Karpas-422 (cell line): ENCODE measurements around the gene FMNL2. TPM values are rescaled to one million over a fixed set of nuclear protein-coding genes. Genes with fewer than 3 reads are reported as not detected.

Experiments used
- DNase-seq: peaks from one replicate; pipeline ENCODE4 v3.0.0-alpha.2; 2015
- H2AFZ ChIP-seq: fragments of 200-600 bp; sonication (generic); 2 replicates; pipeline ENCODE4 v1.6.1; 2014; ENCODE audit warnings: antibody characterized with exemption, low read length, mixed read lengths
- H3K27ac ChIP-seq: fragments of 200-600 bp; sonication (generic); 2 replicates; pipeline ENCODE4 v1.5.1; 2014; ENCODE audit warnings: mild to moderate bottlenecking, low read length, moderate library complexity
- H3K27me3 ChIP-seq: fragments of 200-600 bp; sonication (generic); 2 replicates; pipeline ENCODE4 v1.6.1; 2014; ENCODE audit warnings: low read length, mixed read lengths
- H3K36me3 ChIP-seq: fragments of 200-600 bp; sonication (generic); 2 replicates; pipeline ENCODE4 v1.6.1; 2014; ENCODE audit warnings: low read length, mixed read lengths; ENCODE audit not compliant: insufficient read depth
- H3K4me1 ChIP-seq: fragments of 200-600 bp; sonication (generic); 2 replicates; pipeline ENCODE4 v1.6.1; 2014; ENCODE audit warnings: mild to moderate bottlenecking, low read length, mixed read lengths
- H3K4me2 ChIP-seq: fragments of 200-600 bp; sonication (generic); 2 replicates; pipeline ENCODE4 v1.6.1; 2014; ENCODE audit warnings: low read length, low read depth, mild to moderate bottlenecking; ENCODE audit not compliant: poor library complexity, severe bottlenecking
- H3K4me3 ChIP-seq: fragments of 200-600 bp; sonication (generic); 2 replicates; pipeline ENCODE4 v1.5.1; 2014; ENCODE audit warnings: mild to moderate bottlenecking, antibody characterized with exemption, low read length, mixed read lengths
- H3K79me2 ChIP-seq: fragments of 200-600 bp; sonication (generic); 2 replicates; pipeline ENCODE4 v1.6.1; 2014; ENCODE audit warnings: mild to moderate bottlenecking, low read length, mixed read lengths
- H3K9ac ChIP-seq: fragments of 200-600 bp; sonication (generic); 2 replicates; pipeline ENCODE4 v1.6.0; 2014; ENCODE audit warnings: low read length
- H3K9me2 ChIP-seq: fragments of 200-600 bp; sonication (generic), shearing (Covaris generic); replicated peaks from 2 replicates; pipeline ENCODE4 v1.6.0; 2014; ENCODE audit warnings: mild to moderate bottlenecking, low read length, moderate library complexity; ENCODE audit not compliant: insufficient read depth
- H3K9me3 ChIP-seq: fragments of 300-700, 200-600 bp; sonication (generic); 2 replicates; pipeline ENCODE4 v1.6.1; 2014; ENCODE audit warnings: low read length, mixed read lengths
- H4K20me1 ChIP-seq: fragments of 200-600 bp; sonication (generic); 2 replicates; pipeline ENCODE4 v1.6.1; 2014; ENCODE audit warnings: mild to moderate bottlenecking, antibody characterized with exemption, low read length, low read depth; ENCODE audit not compliant: insufficient read depth
- total RNA-seq: library from RNA; depleted of rRNA; stranded (reverse); fragments of >200 nt; shearing (Covaris generic); gene quantifications from 2 replicates; pipeline ENCODE4 v1.2.3, GENCODE V29; 2014; ENCODE audit warnings: low replicate concordance

The FMNL2 gene
- total RNA-seq, 1 experiment from 2014 or later: 3.2 TPM

DNA sequence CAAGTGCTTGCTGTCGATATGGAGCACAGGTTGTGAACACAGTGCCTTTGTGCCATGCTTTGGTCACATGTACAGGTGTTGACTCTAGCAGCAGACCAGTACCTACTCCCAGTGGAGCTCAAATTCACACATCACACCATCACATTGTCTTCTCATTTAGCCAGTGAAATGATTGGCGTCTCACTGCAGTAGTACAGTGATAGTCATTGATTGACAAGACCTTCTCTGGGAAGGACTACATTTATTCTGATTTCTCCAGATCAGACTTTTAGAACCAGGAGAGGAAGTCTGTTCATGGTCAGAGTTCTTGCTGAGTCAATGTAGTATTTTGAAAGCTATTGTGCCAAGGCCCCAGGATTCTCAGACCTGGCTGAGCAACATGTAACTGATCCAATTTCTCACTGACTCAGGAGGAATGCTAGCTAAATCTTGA, 75.2 kb downstream of the FMNL2 start:
- Histone ChIP-seq H3K4me3 (no peak overlapping the region), H3K27ac (no peak overlapping the region), H4K20me1 (no peaks in the 10 kb centered on the region), H3K4me1 (peaks cover 3% of the 10 kb centered on the region; the same call in 1 of the 2 replicates), H3K79me2 (no peaks in the 10 kb centered on the region), H3K36me3 (no peaks in the 10 kb centered on the region), H3K9ac (no peak overlapping the region), H3K27me3 (no peaks in the 10 kb centered on the region), H3K9me2 (no peaks in the 10 kb centered on the region), H2AFZ (no peak overlapping the region), H3K4me2 (no peak overlapping the region), H3K9me3 (no peaks in the 10 kb centered on the region)
- no peak for DNase-seq

DNA sequence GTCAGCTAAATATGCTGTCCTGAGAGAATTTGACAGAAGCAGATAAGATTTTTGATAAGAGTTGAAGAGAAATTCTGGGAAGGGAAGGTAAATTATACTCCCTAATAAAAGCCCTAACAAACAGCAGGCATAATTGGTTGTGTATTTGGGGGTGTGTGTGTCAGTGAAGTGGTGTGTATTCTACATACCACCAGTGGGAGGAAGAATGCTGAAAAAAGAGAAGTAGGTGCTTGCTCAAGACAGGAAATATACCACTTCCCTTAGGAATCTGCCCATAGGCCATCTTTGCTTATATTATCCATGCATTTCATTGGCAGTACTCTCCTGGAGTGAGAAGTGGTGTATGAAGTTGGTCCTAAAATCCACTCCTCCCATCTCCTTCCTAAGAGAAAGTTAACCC, 76.2 kb downstream of the FMNL2 start:
- Histone ChIP-seq H3K9me3 (no peaks in the 10 kb centered on the region), H3K4me2 (no peak overlapping the region), H4K20me1 (no peaks in the 10 kb centered on the region), H3K79me2 (no peaks in the 10 kb centered on the region), H3K9me2 (no peaks in the 10 kb centered on the region), H2AFZ (no peak overlapping the region), H3K27ac (no peak overlapping the region), H3K4me1 (peaks cover 3% of the 10 kb centered on the region; the same call in 1 of the 2 replicates), H3K27me3 (no peaks in the 10 kb centered on the region), H3K4me3 (no peak overlapping the region), H3K36me3 (no peaks in the 10 kb centered on the region), H3K9ac (no peak overlapping the region)
- DNase-seq: no peak

DNA sequence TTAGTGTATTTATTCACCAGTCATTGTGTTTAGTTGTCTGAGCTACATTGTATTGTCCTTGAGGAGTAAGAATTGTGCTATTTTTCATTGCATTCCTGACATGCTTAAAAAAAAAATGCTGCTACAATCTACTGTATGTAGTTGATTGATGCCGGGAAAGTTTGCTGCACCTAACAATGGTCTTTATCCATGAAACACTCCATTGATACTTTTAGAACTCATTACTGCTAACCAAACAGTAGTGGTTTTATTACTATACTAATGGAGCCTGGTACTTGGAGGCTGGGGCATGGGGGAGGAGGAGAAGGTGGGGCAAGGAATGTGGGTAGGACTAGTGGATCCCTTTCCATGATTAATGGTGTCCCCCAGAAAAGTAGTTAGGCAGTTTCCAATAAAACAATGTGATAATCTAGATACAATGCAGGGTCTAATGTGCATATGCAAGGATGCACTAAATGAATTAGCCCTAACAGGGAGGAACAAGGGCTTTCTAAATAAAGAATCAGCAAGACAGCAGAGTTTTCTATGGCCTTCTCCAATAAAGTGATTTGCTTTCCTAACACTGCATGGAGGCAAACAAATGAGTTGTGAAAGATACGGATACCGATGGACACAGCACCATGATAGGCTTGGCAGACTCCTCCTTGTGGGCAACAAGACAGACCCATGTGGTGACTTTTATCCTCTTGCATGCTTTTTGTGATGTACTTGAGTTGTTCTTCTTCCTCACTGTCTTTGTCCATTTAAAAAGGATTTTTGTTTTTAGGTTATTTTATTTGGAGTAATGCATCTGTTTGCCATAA, 78.5 kb downstream of the FMNL2 start:
- Histone ChIP-seq H3K36me3 (no peaks in the 10 kb centered on the region), H3K27ac (no peak overlapping the region), H3K9me3 (no peaks in the 10 kb centered on the region), H3K4me3 (no peak overlapping the region), H4K20me1 (no peaks in the 10 kb centered on the region), H3K27me3 (no peaks in the 10 kb centered on the region), H3K4me2 (no peak overlapping the region), H3K79me2 (no peaks in the 10 kb centered on the region), H3K9me2 (no peaks in the 10 kb centered on the region), H2AFZ (no peak overlapping the region), H3K9ac (no peak overlapping the region), H3K4me1 (no peaks in the 10 kb centered on the region)
- DNase-seq: no peak

DNA sequence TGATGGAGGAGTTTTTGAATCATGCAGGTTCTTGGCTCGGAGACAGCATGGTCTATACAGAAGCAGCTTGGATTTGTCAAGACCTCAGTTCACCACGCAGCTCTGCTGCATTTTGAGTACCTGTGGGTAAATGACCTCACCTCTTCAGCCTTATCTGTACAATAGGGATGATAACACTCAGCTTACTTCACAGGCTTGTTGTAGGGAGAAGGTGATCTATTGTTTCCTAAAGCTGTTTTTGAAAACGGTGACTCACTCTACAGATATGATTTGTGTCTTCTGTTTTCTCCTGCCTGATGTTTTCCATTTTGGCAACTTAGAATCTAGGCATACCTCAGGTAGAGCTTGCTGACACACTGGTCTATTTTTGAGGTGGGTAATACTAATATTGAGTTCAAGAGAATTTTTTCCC, 80.3 kb downstream of the FMNL2 start:
- Histone ChIP-seq H3K9me3 (no peaks in the 10 kb centered on the region), H3K4me2 (no peak overlapping the region)

DNA sequence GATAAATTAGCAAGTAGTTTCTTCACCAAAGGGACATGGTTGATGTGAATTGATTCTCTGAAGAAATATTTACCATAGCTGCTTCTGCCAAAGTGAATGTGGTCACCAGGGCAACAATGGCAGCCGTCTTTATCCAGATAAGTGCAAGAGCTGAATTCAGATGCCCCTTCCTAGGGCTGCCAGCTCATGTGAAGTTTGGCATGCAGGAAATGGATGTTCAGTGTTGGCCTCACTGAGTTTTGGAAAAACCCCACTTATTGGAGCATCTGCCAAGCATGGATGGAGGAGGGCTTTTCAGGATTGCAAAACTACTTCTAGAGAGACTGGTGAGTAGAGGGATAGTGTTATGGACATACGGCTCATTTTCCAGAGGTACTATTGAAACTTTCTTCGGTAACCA, 80.8 kb downstream of the FMNL2 start:
- Histone ChIP-seq H3K9me3 (no peaks in the 10 kb centered on the region), H3K4me1 (no peaks in the 10 kb centered on the region), H3K4me2 (no peak overlapping the region), H3K36me3 (no peaks in the 10 kb centered on the region), H3K27me3 (no peaks in the 10 kb centered on the region), H3K4me3 (no peak overlapping the region), H3K27ac (no peak overlapping the region), H2AFZ (no peak overlapping the region), H4K20me1 (no peaks in the 10 kb centered on the region), H3K79me2 (no peaks in the 10 kb centered on the region), H3K9ac (no peak overlapping the region), H3K9me2 (no peaks in the 10 kb centered on the region)
- no peak for DNase-seq

More for the DNA sequence above, 80.3 kb downstream of the FMNL2 start:
- H3K9ac ChIP-seq: no peak overlapping the region
- H3K4me3 ChIP-seq: no peak overlapping the region
- H3K79me2 ChIP-seq: no peaks in the 10 kb centered on the region
- H3K36me3 ChIP-seq: no peaks in the 10 kb centered on the region
- H2AFZ ChIP-seq: no peak overlapping the region
- no peak for DNase-seq
- H3K4me1 ChIP-seq: no peaks in the 10 kb centered on the region
- no peak overlapping the region for H3K27ac ChIP-seq
- no peaks in the 10 kb centered on the region for H4K20me1 ChIP-seq
- H3K27me3 ChIP-seq: no peaks in the 10 kb centered on the region
- H3K9me2 ChIP-seq: no peaks in the 10 kb centered on the region

DNA sequence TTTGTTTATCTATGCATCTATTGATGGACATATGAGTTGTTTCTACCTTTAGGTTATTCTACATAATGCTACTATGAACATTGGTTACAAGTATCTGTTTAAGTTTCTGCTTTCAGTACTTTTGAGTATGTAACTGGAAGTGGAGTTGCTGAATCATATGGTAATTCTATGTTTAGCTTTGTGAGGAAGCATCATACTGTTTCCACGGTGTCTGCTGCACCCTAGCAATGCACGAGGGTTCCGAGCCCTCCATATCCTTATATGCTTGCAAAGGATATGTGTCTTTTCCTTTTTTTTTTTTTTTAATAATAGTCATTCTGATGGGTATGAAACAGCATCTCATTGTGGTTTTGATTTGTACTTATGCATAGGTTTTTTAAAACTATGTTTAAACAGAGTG, 83.7 kb downstream of the FMNL2 start:
- no peaks in the 10 kb centered on the region for H3K4me1 ChIP-seq
- H3K9ac ChIP-seq: no peak overlapping the region
- no peak overlapping the region for H3K27ac ChIP-seq
- H3K27me3 ChIP-seq: no peaks in the 10 kb centered on the region
- H2AFZ ChIP-seq: no peak overlapping the region
- H3K79me2 ChIP-seq: no peaks in the 10 kb centered on the region
- DNase-seq: no peak
- H3K4me2 ChIP-seq: no peak overlapping the region
- H3K4me3 ChIP-seq: no peak overlapping the region
- no peaks in the 10 kb centered on the region for H3K9me3 ChIP-seq
- H4K20me1 ChIP-seq: no peaks in the 10 kb centered on the region
- H3K36me3 ChIP-seq: no peaks in the 10 kb centered on the region
- H3K9me2 ChIP-seq: no peaks in the 10 kb centered on the region

DNA sequence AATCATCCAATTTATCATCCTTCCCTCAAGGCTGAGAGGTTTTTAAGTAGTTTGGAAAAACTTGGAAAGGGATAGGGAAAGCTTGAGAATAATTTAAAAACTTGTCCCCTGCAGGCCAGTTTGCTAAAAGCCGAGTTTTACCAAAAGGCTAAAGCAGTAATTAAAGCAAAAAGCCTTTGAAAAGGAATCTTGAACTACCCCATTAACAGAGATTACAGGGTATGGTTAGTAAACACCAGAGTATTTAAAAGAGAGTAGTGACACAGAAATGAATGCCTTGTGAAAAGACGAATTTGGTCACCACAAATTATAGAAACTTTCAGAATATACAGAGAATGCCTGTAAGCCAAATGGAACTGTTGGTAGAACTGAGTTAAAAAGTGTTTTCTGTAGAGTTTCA, 85.0 kb downstream of the FMNL2 start:
- no peak overlapping the region for H3K4me3 ChIP-seq
- no peaks in the 10 kb centered on the region for H3K9me3 ChIP-seq
- no peak overlapping the region for H3K27ac ChIP-seq
- H4K20me1 ChIP-seq: no peaks in the 10 kb centered on the region
- H2AFZ ChIP-seq: no peak overlapping the region
- no peak overlapping the region for H3K9ac ChIP-seq
- H3K4me2 ChIP-seq: no peak overlapping the region
- H3K79me2 ChIP-seq: no peaks in the 10 kb centered on the region
- no peaks in the 10 kb centered on the region for H3K9me2 ChIP-seq
- no peak for DNase-seq
- H3K27me3 ChIP-seq: no peaks in the 10 kb centered on the region
- no peaks in the 10 kb centered on the region for H3K4me1 ChIP-seq
- no peaks in the 10 kb centered on the region for H3K36me3 ChIP-seq

DNA sequence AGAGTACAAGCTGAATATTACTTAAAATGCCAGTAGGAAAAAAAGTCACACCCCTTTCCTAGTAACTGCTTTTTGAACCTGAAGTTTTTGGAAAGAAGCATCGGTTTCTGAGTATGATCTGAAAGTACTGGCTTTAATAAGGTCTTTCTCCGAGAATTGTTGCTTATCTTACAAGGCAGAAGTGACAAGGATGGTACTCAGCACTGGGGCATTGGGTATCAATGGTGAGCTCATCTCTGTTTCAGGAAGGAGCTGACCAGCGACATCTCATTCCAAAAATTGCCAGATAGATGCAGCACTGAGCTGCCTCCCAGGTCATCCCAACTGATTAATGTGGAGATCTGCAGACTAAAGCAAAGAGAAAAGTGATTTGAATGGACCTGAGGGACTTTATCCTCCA, 85.4 kb downstream of the FMNL2 start:
- Histone ChIP-seq H3K4me3 (no peak overlapping the region), H3K79me2 (no peaks in the 10 kb centered on the region), H3K4me1 (no peaks in the 10 kb centered on the region), H4K20me1 (no peaks in the 10 kb centered on the region), H3K9ac (no peak overlapping the region), H2AFZ (no peak overlapping the region), H3K27ac (no peak overlapping the region), H3K36me3 (no peaks in the 10 kb centered on the region), H3K27me3 (no peaks in the 10 kb centered on the region), H3K9me3 (no peaks in the 10 kb centered on the region), H3K4me2 (no peak overlapping the region), H3K9me2 (no peaks in the 10 kb centered on the region)
- no peak for DNase-seq
